Transverse colon (tissue), 4 donors: ENCODE results near the gene GSC.
"Not testable (repeated sequence)": the region's sequence is repeated elsewhere in the genome, so short reads cannot be mapped to it uniquely, and the experiment has no call there.

ENCODE experiments used
- EP300 ChIP-seq: sonication (generic); formaldehyde crosslinking; IDR thresholded peaks from one replicate; pipeline ENCODE4 v1.6.1; 2017; ENCODE audit warnings: antibody characterized with exemption, low read depth
- POLR2A ChIP-seq: fragments of 450-650 bp; IDR thresholded peaks from one replicate; pipeline ENCODE4 v1.6.1; 2016; ENCODE audit warnings: antibody characterized with exemption, mild to moderate bottlenecking, moderate library complexity
- POLR2AphosphoS5 ChIP-seq, 3 donors: sonication (generic); formaldehyde crosslinking; IDR thresholded peaks; one replicate each; pipeline ENCODE4 v1.6.1; 2016; ENCODE audit warnings: antibody characterized with exemption in 3 of 3
- TF ChIP-seq, protein P1 (sequence below), 5 experiments: fragments of 200-600 bp in 3 of 5; fragments of 450-650 bp in 2 of 5; sonication (generic) in 3 of 5; IDR thresholded peaks; 1 replicate in 2 of 5; 2 replicates in 3 of 5; pipeline ENCODE4 v1.5.1; 2016 to 2017; ENCODE audit warnings: antibody characterized with exemption in 5 of 5, inconsistent platforms in 3 of 5, mild to moderate bottlenecking in 2 of 5, moderate library complexity in 1 of 5

DNA sequence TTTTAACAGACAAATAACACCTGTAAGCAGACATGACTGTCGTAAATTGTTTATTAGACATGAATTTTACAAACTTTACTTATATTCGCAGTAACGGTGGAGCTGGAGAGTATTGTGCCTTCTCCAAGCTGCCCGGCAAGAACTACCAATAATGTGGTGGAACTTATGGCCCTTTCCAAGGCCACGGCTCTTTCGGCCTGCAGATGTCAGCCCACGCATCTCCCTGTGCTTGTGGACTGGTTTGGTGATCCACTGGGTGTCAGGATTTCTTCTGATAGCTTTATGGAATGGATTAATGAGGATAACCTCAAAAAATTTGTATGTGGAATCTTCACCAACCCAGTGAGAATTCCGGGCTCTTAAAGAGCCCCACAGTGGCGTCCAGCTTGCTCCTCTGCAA lies 30.9 kb upstream of the GSC start:
- TF ChIP-seq POLR2A; POLR2AphosphoS5 (IDR thresholded peaks at IDR 0.05); EP300: not testable (repeated sequence)
- TF ChIP-seq, protein P1, sequence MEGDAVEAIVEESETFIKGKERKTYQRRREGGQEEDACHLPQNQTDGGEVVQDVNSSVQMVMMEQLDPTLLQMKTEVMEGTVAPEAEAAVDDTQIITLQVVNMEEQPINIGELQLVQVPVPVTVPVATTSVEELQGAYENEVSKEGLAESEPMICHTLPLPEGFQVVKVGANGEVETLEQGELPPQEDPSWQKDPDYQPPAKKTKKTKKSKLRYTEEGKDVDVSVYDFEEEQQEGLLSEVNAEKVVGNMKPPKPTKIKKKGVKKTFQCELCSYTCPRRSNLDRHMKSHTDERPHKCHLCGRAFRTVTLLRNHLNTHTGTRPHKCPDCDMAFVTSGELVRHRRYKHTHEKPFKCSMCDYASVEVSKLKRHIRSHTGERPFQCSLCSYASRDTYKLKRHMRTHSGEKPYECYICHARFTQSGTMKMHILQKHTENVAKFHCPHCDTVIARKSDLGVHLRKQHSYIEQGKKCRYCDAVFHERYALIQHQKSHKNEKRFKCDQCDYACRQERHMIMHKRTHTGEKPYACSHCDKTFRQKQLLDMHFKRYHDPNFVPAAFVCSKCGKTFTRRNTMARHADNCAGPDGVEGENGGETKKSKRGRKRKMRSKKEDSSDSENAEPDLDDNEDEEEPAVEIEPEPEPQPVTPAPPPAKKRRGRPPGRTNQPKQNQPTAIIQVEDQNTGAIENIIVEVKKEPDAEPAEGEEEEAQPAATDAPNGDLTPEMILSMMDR (IDR thresholded peaks at IDR 0.05): not testable (repeated sequence)
